ENCODE data around the gene HK1.

GRCh38 chr10:69328380-69328735 lies 50.1 kb downstream of the HK1 start:
- TF ChIP-seq CTCF (IDR thresholded peaks at IDR 0.05 in 8 of 11, conservative IDR thresholded peaks at IDR 0.05 in 3 of 11): no peak
- TF ChIP-seq POLR2A (IDR thresholded peaks at IDR 0.05): no peak
